NCI-H2196 treated with DMSO at 0.1 percent for 48 hours (cell line): ENCODE results near the gene C3orf18.

ENCODE experiments used
- DNase-seq: peaks from one replicate; lab custom pipeline; 2025; ENCODE audit not compliant: unreplicated experiment; lab: John Stamatoyannopoulos, UW

Gene C3orf18

GRCh38 chr3:50567386-50568167 lies at the start of gene C3orf18:
C3orf18 (minus strand) TSS chr3:50567747; CDS start chr3:50565699, 2,048 bp downstream.
- no peak for DNase-seq

DNA sequence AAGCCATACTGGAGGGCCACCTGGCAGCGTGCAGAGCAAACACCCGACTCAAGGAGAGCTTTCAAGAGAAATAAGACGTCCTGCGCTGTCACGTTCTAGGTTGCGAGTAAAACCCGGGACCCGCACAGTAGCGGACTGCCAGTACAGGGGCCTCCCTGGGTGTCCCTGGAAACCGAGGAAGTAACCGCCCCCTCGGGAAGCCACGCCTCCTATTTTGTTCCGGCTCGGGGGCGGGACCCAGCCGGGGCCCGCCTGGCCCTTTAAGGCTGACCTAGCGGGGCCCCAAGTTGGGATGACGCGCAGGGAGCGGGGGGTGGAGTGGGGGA lies 49.2 kb upstream of the C3orf18 start:
- DNase-seq: peak; percentile 22

DNA sequence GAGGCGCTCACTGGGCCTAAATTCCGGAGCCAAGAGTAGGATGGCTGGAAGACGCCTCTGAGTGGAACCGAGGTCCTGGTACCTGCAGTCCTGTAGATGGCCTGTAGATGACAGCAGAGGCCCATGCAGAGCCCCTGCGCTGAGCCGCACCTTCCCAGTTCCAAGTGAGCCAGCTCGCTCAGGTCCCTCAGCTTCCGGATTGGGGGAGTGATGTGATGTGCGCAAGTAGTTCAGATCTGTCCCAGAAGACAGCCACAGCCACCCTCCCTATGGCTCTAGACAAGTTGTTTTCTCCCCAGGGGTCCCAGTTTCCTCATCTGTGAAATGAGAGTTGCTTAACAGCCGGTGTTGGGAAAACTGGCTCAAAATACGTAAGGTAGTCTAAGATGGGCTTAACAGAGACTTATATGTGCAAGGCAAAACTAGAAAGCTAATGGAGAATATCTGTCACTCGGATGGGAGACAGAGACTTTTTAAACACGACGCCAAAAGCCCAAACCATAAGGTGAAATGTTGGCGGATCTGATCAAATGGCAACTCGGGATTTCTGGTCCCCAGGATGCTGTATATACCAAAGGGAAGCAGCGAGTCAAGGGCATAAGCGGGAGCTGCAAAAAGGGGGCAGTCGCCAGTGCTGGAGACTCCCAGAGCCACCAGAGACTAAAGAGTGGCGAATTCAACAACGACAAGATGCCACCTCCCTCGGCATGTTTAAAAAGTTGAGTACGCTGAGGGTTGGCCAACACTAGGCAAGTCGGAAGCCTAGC lies 48.6 kb upstream of the C3orf18 start:
- peak; percentile 46 for DNase-seq

DNA sequence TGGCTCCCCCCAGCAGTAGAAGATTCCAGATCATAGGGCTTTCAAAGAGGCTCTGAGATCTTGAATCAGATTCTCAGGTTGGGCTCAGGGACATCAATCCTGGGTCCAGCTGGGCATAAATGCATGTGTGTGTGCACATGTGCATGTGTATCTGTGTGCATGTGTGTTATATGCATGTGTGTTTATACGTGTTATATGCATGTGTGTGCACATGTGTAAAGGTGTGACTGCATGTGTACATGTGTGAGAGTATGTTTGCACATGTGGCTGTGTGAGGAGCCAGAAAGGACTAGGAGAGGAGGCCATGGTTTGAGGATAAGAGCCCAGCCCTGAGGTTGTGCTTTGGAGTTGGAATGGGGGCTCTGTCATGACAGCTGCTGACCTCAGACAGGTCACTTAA lies 47.6 kb upstream of the C3orf18 start:
- no peak for DNase-seq

DNA sequence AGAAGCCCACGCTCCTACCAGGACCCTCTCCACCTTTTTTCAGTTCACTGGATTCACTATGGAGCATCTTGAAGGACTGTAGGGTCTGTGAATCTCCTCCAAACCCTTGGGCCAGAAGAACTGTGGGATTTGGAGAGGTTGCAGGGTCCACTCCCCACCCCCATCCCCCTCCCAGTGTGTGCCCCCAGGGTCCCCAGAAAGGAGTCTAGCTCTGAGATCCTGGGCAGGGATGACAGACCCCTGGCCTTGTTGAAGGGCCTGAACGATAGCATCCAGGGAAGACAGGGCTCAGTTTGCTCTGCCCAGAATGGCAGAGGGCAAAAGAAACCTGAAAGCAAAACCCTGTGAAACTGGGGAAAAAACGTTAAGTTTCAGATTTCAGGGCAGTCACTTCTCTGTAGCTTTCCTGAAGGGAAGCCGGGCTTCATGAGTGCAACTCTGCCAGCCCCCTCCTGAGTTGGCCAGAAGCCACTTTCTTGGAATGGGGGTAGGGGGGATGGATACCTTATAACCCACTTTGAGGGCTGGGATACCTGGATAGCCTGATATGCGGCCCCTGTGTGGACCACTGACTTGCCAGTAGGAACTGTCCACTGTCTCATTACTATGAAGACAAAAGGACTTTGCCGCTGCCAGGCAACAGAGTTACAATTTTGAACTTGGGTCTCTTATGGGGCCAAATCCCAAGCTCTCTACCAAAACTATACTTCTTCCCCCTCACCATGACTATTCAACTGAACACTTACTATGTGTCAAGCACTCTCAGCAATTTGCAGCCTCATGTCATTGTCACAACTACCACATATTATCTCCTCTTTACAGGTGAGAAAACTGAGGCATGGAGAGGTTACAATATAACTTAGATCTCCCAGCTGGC lies 45.7 kb upstream of the C3orf18 start:
- no peak for DNase-seq

GRCh38 chr3:50612234-50612882 lies 44.8 kb upstream of the C3orf18 start:
- no peak for DNase-seq

DNA sequence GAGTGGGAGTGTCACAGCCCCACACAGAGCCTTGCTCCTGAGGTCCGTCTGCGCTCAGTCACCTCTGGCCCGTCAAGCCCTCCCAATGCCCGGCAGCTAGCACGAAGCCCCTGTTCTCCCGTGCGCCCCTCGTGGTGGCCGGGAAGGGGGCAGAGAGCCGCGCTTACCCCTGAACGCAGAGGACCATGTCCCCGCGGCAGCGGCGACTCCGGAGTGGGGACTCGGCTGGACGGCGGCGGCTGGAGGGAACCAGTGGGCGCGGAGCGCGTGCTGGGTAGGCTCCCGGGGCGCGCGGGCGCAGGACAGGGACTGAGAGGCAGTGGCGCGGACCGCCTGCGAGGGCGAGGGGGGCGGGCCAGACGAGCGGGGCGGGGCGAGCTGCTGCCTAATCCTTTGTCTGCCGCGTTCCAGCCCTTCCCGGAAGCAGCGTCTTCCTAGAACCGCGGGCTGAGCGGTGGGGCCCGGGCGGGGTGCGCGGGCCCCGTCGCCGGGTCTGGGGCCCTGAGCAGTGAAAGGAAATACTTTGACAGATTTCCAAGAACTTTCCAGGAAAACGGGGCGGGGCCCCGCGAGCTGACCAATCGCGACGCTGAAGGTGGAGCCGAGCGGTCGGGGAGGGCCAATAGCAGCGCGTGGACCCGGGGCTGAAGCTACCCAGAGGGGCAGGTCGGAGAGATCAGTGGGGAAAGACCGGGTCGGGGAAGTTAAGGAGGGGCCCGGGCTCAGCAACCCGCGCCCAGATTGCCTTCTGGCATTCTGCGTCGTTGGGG lies 44.1 kb upstream of the C3orf18 start, which contains the start of gene CISH:
TSS of gene CISH (minus strand) at position 311 of the 770 bp plus-strand sequence. CDS start at position 187, 124 bp downstream.
- DNase-seq: peak; percentile 70

- no peak for DNase-seq
These were observed 43.5 kb upstream of the C3orf18 start for GRCh38 chr3:50610992-50611463.

- no peak for DNase-seq
These were observed 42.8 kb upstream of the C3orf18 start for GRCh38 chr3:50610181-50610971.

DNA sequence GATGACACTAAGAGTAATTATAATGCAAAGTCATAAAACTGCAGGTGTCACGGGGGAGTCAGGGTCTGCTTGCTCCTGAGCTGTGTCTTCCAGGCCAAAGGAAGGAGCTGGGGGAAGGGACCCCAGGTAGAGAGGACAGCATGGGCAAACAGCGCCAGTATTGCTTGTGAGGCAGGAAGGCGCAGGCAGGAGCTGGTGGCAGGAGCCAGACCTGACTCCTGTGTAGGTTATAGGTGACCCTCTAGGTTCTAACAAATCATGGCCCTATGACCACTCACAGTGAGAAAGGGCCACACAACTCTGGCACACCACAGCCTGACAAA lies 42.2 kb upstream of the C3orf18 start:
- DNase-seq: no peak

- DNase-seq: no peak
These were observed 41.7 kb upstream of the C3orf18 start for GRCh38 chr3:50609071-50609762.

- DNase-seq: no peak
These were observed 40.7 kb upstream of the C3orf18 start for GRCh38 chr3:50608278-50608677.

DNA sequence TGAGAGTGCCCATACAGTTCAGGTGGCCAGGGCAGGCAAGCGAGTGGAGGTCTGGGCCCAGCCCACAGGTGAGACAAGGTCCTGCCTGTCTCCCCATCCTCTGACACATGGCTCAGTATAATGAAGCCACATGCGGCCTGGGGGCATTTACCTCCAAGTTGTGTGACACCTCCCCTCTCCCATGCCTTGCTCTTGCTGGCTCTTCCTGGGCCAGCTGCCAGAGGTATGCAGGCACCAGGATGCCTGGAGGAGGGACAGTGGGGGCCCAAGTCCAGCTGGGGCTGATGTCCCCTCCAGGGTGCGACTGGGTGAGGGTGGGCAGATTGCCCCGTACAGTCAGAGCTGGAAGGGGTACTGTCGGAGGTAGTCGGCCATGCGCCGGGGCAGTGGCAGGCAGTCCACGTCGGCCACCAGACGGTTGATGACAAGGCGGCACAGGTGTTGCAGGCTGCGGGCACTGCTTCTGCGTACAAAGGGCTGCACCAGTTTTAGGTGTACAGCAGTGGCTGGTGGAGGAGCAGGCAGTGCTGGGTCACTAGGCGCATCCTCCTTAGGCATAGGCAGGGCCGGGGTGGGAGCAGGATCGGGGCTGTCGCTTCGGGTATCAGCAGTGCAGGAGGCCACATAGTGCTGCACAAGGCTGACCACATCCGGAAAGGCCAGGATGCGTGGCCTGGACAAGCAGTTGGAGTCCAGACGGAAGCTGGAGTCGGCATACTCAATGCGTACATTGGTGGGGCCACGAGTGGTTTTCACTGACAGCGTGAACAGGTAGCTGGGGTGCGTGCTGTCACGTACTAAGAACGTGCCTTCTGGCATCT lies 39.9 kb upstream of the C3orf18 start:
- DNase-seq: no peak

DNA sequence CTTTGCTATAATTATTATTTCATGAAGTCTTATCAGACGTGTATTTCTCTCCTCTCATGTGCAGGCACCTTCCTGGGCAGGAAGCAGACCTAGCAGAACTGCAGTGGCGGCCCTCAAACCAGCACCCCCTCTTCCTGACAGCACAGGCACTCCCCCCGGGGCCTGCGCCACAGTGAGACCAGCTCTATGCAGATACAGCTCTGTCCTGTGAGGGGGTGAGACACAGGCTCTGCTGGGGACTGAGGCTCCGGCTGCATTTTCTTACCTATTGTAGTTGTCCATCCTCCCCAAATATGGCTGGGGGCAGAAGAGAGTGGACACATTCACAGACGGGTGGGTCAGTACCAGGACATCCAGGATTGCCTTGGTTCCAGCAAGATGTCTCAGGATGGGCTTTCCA lies 39.0 kb upstream of the C3orf18 start:
- no peak for DNase-seq

DNA sequence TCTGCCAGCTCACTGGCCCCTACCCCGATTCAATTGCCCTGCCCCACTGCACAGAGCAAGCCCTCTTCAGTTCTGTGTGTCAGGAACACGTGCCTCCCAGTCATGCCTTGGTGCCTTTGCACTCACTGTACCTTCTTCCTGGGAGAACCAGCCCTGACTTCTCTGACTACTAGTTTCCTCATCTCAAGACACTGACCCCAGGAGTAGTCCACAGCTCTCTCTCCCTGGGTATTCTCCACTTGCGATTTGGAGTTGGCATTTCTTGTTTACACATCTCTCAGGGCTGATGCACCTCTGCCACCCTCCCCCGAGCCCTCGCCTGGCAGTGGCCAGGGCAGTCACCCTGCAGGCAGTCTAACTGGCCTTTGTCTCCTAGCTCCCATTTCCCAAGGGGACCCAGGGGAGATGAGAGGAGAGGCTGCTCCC lies 38.4 kb upstream of the C3orf18 start:
- no peak for DNase-seq

- DNase-seq: no peak
These were observed 37.4 kb upstream of the C3orf18 start for GRCh38 chr3:50604628-50605588.
